Parathyroid adenoma (tissue), 2 donors: Measurements from ENCODE around the gene CLASRP.
A peak's percentile ranks its signal among the peaks of the same experiment; 100 is the strongest.

Source experiments
- H2AFZ ChIP-seq: fragments of 300-600 bp; sonication (generic); one replicate; pipeline ENCODE4 v1.7.0; 2017; ENCODE audit warnings: antibody characterized with exemption, mild to moderate bottlenecking
- H3K27ac ChIP-seq: fragments of 300-600 bp; sonication (generic); one replicate; pipeline ENCODE4 v1.7.0; 2017
- H3K27me3 ChIP-seq: fragments of 300-600 bp; sonication (generic); one replicate; pipeline ENCODE4 v1.7.0; 2017; ENCODE audit warnings: low read length; ENCODE audit not compliant: control insufficient read depth, insufficient read depth
- H3K36me3 ChIP-seq: fragments of 300-600 bp; sonication (generic); one replicate; pipeline ENCODE4 v1.7.0; 2017; ENCODE audit warnings: low read length; ENCODE audit not compliant: control insufficient read depth, insufficient read depth
- H3K4me1 ChIP-seq: fragments of 300-600 bp; sonication (generic); one replicate; pipeline ENCODE4 v1.7.0; 2017; ENCODE audit warnings: control low read depth
- H3K4me2 ChIP-seq: fragments of 300-600 bp; sonication (generic); one replicate; pipeline ENCODE4 v1.7.0; 2017; ENCODE audit warnings: low read length
- H3K4me3 ChIP-seq: fragments of 300-600 bp; sonication (generic); one replicate; pipeline ENCODE4 v1.7.0; 2017; ENCODE audit warnings: low read depth, low read length
- H3K79me2 ChIP-seq: fragments of 300-600 bp; sonication (generic); one replicate; pipeline ENCODE4 v1.7.0; 2017; ENCODE audit warnings: control low read depth
- H3K9ac ChIP-seq: fragments of 300-600 bp; sonication (generic); one replicate; pipeline ENCODE4 v1.7.0; 2017; ENCODE audit warnings: mild to moderate bottlenecking
- H3K9me3 ChIP-seq: fragments of 300-600 bp; sonication (generic); one replicate; pipeline ENCODE4 v1.7.0; 2017; ENCODE audit warnings: low read length; ENCODE audit not compliant: control insufficient read depth
- CTCF ChIP-seq: fragments of 300-600 bp; sonication (generic); IDR thresholded peaks from one replicate; pipeline ENCODE4 v1.7.0; 2017; ENCODE audit warnings: antibody characterized with exemption, mild to moderate bottlenecking
- donor health status: primary hyperparathyroidism.

The CLASRP gene

GRCh38 chr19:45086480-45086879 is 47.6 kb downstream of the CLASRP start:
- H3K27ac ChIP-seq = no peak overlapping the region
- H3K4me3 ChIP-seq = no peak overlapping the region
- H3K27me3 ChIP-seq = no peaks in the 10 kb centered on the region
- H3K36me3 ChIP-seq = no peaks in the 10 kb centered on the region
- no peak for TF ChIP-seq CTCF
- peaks cover 5% of the 10 kb centered on the region for H3K4me1 ChIP-seq
- H2AFZ ChIP-seq = no peak overlapping the region
- peaks cover 14% of the 10 kb centered on the region for H3K79me2 ChIP-seq
- H3K4me2 ChIP-seq = no peak overlapping the region
- no peaks in the 10 kb centered on the region for H3K9me3 ChIP-seq
- H3K9ac ChIP-seq = no peak overlapping the region

GRCh38 chr19:45087531-45087930 is 48.7 kb downstream of the CLASRP start:
- TF ChIP-seq CTCF = no peak
- Histone ChIP-seq H3K9ac (no peak overlapping the region), H3K27ac (no peak overlapping the region), H3K9me3 (no peaks in the 10 kb centered on the region), H3K36me3 (no peaks in the 10 kb centered on the region), H2AFZ (no peak overlapping the region), H3K4me3 (no peak overlapping the region), H3K79me2 (peaks cover 7% of the 10 kb centered on the region), H3K4me1 (peaks cover 5% of the 10 kb centered on the region), H3K4me2 (no peak overlapping the region), H3K27me3 (no peaks in the 10 kb centered on the region)

- H2AFZ ChIP-seq = no peak overlapping the region
- H3K9me3 ChIP-seq = no peaks in the 10 kb centered on the region
- peaks cover 10% of the 10 kb centered on the region for H3K4me1 ChIP-seq
- H3K4me3 ChIP-seq = no peak overlapping the region
- TF ChIP-seq CTCF = no peak
- H3K27me3 ChIP-seq = no peaks in the 10 kb centered on the region
- no peak overlapping the region for H3K9ac ChIP-seq
- H3K36me3 ChIP-seq = no peaks in the 10 kb centered on the region
- H3K79me2 ChIP-seq = peaks cover 26% of the 10 kb centered on the region
- H3K4me2 ChIP-seq = no peak overlapping the region
- no peak overlapping the region for H3K27ac ChIP-seq
Measured at GRCh38 chr19:45090034-45090433, 51.2 kb downstream of the CLASRP start.

GRCh38 chr19:45090606-45091005 is 51.8 kb downstream of the CLASRP start:
- Histone ChIP-seq H3K9me3 (no peaks in the 10 kb centered on the region), H3K79me2 (peaks cover 29% of the 10 kb centered on the region), H3K4me1 (peaks cover 12% of the 10 kb centered on the region), H3K9ac (no peak overlapping the region), H3K27me3 (no peaks in the 10 kb centered on the region), H2AFZ (peak overlapping the region; percentile 90), H3K4me2 (peak overlapping the region; percentile 98), H3K36me3 (no peaks in the 10 kb centered on the region), H3K27ac (peak overlapping the region; percentile 84), H3K4me3 (peak overlapping the region; percentile 88)
- TF ChIP-seq CTCF = no peak
